CD1c-positive myeloid dendritic cell (primary cell): ENCODE results near the gene DNAJC22.
A peak's percentile ranks its signal among the peaks of the same experiment; 100 is the strongest.

Experiments
- DNase-seq: peaks from one replicate; pipeline ENCODE4 v3.0.0-alpha.2; 2016; ENCODE audit errors: extremely low spot score

Gene DNAJC22

DNA sequence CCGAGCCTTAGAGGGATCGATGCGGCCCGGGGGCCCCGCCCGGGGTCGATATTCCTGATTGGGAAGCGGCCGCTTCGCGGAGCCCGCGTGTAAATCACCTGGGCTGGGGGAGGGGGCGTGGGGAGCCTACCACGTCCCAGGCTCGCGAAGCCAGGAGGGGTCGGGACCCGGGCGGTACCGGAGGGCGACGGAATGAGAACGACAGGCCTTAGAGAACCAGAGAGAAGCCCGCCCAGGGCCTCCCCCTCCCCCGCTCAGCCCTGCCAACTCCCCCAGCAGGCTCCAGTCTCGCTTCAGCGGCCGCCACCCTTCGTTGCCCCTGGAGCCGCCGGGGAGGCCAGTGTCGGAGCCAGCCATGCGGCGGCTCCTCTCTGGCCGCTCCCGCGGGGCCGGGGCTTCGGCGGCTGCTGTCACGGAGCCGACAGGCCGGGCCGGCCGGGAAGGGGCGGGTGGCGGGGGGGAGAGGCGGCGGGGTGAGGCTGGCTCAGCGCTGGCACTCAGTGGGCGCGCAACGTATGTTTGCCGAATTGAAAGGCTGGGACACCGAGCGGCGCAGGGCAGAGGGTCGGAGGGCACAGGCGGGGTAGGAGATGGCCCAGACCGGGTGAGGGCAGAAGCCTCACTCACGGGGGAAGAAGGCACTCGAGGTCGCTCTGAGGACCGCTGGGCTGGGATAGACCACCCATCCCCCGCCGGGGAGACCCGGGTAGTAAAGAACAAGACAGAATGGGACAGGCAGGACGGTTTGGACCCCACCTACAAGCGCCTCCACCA is 1.4 kb upstream of the DNAJC22 start:
- no peak for DNase-seq

DNA sequence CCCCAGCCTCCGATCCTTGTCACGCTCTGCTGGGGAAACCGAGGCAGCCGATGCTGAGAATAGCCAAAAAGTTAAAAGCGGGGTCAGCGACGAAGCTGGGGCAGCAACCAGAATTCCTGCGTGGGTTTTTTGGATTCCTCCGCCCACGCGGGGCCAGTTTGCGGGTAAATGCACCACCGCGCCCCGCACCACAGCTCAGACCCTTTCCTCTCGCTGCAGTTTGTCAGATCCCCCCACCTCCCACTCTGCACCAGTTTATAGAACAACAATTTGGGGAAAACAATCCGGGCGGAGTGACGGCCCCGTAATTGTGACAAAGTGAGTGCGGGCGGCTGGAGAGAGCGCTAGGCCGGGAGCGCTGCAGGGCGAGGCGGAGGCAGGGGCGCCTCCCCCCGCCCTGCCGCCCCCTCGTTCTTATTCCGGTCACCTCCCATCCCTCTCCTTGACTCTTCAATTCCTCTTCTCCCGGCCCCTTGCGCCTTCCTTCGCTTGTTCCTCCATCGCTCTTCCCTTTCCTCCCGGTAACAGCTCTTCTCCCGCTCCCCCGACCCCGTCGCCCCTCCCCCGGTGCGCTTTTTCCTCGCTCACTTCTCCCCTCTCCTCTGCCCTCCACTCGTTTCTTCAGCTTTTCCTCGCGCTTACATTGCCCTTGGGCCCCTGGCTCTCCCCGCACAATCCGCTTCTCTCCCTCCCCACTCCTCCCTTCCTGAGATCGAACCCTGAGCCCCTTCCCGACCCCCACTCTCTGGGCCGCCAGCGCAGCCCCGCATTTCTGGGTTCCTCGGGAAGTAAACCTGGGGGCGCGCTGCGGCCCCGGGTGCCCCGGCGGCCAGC is 646 bp upstream of the DNAJC22 start:
- DNase-seq = no peak

DNA sequence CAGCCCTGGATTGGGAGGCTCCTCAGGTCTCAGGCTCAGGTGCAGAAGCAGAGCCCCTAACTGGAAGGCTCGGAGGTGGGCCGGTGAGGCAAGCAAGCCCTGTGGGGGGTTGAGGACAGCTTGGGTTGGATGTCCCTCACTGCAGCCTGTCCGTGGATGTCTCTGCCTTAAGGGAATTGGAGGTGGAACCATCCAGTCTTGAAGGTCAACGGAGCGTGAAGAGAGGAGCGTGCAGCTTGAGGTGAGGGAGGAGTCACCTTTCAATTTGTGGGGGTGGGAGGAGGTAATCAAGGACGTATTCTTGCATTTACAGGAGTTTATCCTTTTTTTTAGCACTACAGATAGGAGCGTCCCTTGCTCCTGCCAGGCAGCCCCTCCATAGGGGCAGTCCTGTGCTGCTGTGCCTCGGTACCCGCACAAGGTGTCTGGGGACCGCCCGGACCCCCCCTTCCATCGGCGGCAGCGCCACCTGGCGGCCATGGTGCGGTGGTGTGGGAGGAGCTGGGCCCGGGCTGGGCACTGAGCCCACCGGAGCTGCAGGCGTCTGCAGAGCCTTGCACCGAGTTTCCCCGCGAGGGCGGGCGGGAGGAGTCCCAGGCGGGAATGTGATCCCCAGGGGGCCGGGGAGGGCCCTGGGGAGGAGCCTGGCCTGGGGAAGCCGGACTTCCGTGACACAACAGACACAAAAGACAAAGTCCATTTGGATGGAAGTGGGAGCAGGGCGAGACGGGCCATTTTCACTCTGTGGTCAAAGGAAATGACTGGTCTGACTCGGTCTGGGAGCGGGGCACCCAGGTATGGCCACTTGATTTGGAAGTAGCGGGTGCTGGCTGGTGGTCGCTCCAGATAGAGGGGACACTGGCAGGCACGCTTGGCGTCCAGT is 864 bp downstream of the DNAJC22 start:
- peak; percentile 77 for DNase-seq

DNA sequence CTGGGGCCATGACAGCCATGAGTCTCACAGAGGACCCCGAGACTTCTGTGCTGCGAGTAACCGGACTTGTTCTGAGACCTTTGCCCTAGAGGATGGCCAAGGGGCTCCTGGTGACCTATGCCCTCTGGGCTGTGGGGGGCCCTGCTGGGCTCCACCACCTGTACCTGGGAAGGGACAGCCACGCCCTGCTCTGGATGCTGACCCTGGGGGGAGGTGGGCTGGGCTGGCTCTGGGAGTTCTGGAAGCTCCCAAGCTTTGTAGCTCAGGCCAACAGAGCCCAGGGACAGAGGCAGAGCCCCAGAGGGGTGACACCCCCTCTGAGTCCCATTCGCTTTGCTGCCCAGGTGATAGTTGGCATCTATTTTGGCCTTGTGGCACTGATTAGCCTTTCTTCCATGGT is 2.1 kb downstream of the DNAJC22 start:
- DNase-seq = no peak

DNA sequence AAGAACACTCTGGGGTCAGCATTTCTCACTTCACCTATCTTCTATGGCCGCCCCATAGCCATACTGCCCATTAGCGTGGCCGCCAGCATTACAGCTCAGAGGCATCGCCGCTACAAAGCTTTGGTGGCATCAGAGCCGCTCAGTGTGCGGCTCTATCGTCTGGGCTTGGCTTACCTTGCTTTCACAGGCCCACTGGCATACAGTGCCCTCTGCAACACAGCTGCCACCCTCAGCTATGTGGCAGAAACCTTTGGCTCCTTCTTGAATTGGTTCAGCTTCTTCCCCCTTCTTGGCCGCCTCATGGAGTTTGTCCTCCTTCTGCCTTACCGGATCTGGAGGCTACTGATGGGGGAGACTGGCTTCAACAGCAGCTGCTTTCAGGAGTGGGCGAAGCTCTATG is 2.6 kb downstream of the DNAJC22 start:
- DNase-seq = no peak

DNA sequence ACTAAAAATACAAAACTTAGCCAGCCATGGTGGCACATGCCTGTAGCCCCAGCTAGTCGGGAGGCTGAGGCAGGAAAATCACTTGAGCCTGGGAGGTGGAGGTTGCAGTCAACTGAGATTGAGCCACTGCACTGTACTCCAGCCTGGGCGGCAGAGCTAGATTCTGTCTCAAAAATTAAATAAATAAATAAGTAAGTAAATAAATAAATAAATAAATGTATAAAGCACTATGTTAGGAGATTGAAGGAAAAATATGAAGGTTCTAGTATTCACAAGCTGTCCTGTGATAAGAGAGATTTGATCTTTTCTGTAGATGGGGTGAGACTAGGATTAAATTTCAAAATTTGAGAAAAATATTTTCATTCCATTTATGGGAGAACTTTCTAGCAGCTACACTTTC is 5.7 kb downstream of the DNAJC22 start:
- DNase-seq = no peak

DNA sequence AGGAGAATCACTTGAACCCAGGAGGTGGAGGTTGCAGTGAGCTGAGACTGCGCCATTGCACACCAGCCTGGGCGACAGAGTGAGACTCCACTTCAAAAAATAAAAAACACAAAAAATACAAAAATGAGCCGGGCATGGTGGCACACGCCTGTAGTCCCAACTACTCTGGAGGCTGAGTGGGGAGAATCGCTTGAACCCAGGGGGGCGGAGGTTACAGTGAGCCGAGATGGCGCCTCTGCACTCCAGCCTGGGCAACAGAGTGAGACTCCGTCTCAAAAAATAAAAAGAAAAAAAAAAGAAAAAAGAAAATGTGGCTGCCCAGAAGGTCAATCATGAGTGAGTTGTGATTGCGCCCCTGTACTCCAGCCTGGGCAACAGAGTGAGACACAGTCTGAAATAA is 9.2 kb downstream of the DNAJC22 start:
- no peak for DNase-seq

DNA sequence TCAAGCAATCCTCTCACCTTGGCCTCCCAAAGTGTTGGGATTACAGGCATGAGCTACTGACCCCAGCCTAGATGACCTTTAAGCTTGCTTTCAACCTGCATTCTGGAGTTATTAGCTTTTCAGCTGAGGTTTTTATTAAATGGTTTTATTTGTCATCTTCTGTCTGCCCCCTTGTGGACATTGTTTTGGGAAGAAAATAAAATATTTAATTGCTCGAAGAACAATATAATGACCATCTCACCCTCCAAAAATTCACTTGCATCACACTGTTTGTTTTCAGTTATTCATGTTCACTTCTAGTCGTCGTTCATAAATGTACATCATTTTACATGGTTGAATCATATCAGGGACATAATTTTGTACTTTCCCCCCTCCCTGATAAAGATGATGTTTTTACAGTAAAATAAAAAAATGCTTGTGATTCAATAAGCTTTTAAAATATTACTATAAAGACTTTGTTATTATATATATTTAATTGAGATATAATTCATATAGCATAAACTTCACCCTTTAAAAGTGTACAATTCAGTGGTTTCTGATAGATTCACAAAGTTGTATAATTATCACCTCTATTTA is 10.5 kb downstream of the DNAJC22 start:
- DNase-seq = peak; percentile 63

DNA sequence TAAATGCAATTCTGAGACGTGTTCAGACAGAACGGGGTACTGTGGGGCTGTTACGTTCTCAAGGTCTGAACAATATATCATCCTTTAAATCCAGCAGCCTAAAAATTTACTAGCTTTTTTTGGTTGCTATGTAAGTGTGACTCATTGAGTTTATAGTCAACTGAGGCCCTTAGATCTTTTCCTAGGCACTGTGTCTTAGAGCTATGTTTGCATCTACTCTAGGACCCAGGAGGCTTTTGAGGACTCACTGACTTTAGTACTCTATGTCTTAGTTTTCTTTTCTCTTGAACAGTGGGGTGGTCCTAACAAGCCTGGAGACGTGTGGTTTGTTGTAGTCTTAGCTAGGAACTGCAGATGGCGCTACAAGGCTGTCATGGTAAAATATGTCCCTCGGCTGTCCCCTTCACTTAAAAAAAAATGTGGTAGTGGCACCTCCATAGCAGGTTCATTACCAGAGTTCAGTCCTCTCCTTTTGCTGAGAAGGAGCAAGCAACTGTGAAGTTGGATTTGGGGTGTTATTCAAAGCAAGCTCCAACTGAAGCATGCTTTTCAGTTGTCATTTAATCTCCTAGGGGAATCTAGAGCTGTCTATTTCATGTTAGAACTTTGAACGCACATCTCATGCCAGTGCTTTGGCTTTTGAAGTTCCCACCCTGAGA is 11.9 kb downstream of the DNAJC22 start:
- peak; percentile 83 for DNase-seq

DNA sequence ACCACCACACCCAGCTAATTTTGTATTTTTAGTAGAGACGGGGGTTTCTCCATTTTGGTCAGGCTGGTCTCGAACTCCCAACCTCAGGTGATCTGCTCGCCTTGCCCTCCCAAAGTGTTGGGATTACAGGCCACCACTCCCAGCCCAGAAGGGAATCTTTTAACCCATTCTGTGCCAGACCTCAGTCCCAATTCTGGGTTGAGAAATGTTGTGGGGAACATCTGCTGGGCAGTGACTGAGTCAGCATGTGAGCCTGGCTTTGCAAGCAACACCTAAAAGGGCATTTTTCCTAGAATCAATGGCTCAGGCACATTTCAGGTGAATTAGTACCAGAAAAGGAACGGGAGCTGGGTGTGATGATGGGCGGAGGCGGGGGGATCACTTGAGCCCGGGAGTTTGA is 13.0 kb downstream of the DNAJC22 start:
- no peak for DNase-seq

DNA sequence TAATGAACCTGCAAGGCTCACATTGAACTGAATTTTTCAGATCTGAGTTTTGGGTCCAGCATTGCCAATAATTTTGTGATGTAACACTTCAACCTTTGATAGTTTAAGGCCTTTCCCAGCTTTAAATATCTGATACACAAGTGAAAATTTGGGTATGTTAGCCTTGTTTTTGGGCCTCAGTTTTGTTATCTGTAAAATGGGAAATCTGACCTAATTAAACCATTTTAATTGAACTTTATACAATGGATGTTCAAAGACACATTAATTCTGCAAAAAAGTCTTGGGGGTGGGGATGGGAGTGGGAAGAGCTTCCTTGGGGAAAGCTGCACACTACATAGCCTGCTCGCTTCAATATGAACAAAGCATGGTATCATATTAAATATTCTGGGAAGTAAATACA is 15.4 kb downstream of the DNAJC22 start:
- DNase-seq = no peak

DNA sequence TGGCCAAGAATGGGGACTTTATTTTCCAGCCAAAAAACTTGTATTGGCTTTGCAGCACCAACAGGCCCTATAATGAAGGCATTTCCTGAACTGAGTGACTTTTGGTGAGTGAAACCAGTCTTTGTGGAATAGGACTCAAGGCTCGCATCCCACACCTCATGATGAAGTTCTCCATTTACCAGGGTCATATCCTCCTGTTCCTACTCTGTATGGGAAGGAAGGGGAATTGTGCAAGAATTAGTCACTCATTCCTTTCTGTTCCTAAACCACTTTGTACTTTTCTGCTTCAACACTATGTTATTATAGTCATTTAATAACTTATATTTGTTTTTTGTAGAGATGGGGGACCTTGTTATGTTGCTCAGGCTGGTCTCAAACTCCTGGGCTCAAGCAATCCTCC is 18.3 kb downstream of the DNAJC22 start:
- DNase-seq = peak; percentile 92

DNA sequence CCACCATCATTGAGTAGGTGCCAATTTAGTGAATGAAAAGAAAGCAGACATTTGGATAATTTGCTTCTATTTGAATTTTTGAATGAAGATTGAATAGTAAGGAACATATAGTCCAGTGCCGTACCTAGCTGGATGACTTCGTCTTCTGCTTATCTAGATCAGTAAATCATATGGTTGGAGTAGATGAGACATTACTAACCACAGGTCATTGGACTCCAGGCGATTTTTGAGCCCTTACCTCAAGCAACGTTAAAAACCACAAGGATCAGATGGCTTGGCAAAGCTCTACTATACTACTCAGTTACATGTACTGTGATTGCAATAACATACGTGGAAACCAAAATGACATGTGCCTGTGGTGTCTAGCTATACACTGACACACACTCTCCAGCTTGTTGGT is 18.9 kb downstream of the DNAJC22 start:
- peak; percentile 43 for DNase-seq

DNA sequence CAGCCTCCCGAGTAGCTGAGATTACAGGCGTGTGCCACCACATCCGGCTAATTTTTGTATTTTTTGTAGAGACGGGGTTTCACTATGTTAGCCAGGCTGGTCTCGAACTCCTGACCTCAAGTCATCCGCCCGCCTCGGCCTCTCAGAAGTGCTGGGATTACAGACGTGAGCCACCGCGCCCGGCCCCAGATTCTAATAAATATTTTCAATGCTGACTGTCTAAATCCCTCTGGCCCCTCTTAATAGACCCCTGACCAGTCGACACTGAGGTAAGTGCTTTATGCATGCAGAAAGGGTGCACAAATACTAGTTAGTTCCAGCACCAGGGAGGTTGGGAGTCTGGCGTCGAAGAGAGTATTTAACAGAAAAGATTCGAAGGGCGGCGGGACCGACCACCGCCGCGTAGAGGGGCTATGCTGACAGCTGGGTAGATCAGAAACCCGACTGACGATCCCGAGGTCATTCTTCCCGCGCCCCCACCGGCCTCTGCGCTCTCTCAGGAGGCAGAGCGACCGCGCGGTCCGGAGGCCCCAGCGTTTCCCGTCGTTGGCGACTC is 19.5 kb downstream of the DNAJC22 start:
- no peak for DNase-seq

DNA sequence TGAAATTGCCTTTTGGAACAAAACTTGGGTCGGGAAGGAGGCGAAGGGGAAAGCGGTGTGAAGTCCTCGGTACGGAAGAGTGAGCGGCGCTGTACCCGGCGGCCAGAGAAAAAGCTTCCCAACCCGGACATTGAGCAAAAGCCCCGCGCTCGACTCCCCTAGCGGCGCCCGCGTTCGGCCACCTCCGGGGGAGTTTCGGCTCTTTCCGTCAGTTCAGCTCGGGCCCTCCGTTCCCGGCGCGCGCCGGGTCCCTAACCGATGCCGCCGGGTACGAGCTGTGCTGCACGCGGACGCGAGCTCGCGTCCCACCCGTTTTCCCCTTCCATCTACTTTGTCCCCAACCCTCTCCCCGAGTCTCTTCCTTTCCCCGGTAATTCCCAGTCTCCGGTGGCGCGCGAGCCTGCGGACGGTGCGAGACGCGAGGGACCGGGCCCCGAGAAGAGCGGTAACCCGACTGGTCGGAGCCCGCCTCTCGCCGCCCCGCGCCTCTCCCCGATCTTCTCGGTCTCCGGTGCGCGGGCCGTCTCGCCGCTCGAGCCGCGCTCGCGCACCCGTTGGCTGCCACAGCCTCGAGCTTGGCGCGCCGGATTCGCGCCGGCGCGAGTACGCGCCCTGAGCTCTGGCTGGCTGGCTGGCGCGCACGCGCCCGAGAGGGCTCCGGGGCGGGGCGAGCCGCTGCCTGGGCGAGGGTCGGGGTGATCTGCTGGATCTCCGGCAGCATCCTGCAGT is 20.1 kb downstream of the DNAJC22 start:
- DNase-seq = peak; percentile 94

DNA sequence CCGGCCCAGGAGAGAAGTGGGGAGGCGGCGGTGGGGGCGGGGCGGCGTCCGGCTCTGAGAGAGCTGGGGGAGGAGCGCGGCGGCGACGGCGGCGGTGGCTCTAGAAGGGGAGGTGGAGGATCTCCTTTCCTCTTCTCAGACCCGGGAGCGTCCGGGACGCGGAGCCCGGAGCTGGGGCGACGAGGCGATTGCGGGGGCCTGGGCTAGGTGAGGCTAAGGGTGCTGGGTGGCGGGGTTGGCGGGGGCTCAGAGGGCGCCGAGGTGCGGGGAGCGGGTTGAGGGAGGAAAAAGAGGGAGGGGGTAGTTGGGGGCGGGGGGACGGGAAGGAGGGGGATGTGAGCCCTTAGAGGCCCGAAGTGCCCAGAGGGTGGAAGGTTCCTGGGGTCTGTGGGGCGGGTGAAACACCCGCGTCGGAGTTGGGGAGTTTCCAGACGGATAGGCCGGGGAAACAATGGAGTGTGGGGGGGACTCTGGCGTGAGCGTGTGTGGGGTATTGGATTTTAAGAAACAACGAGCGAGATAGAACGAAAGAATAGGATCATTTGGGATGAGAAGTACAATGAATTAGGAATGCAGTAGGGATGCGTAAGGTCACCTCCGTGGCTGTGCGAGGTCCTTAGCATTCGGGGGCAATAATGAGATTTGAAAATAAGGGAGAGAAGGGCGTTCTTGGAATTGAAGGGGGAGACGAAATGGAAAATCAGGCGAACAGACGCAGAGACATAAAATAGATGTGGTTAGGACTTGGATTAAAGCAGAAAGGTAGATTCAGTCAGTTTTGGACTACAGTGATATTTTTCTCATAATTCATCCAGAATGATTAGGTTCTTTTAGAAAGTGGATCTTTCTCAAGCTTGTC is 20.9 kb downstream of the DNAJC22 start, which contains the start of gene SPATS2:
SPATS2 (plus strand) TSS at position 82 of the 859 bp plus-strand sequence. CDS start 93,551 bp downstream, outside the sequence.
- DNase-seq = peak; percentile 27

DNA sequence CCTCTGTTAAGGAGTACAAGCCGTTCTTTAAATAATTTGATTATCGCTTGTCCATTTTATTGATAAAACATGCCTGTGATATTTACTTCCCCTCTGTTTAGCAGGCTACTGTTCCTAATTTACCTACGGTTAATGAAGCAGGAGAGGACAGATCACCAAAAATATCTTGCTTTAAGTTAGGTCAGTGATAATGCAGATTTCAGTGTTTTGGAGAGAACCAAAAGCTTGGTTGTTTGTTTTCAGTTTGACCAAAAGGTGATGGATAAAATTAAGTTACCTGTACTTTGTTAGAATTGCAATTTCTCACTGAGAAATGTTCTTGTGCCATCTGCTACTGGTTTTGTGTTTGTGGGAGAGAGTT is 21.5 kb downstream of the DNAJC22 start:
- no peak for DNase-seq

DNA sequence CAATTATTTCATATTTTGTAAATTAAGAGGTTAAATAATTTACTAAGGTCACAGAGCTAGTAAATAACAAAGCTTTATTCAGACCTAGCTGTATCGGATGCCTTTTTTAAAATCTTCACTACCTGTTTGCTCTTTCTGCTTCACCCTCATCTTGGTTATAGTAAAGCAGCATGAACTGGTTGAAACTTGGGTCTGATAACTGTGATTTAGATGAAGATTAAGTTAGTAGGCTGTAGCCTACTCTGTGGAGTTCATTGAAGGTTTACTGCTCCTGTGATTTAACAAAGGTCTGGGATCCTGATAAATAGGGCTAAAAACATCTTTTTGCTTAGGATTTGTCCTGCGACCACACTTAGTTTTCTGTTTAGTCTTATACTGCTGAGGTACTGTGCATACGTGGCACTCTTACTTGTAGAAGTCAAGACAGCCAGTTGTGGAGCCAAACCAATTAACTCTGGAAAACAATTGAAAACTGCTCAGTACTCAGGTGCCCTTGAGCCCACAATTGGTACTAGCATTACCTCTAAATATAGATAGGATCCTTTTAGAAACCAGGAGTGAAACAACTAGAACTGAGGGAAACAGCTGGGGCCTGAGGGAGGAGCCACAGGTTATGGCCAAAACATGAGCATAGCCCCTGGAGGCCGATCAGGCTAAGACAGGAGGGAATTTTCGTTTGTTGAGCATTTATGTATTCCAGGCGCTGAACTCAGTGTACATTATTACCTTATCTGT is 22.9 kb downstream of the DNAJC22 start:
- no peak for DNase-seq

DNA sequence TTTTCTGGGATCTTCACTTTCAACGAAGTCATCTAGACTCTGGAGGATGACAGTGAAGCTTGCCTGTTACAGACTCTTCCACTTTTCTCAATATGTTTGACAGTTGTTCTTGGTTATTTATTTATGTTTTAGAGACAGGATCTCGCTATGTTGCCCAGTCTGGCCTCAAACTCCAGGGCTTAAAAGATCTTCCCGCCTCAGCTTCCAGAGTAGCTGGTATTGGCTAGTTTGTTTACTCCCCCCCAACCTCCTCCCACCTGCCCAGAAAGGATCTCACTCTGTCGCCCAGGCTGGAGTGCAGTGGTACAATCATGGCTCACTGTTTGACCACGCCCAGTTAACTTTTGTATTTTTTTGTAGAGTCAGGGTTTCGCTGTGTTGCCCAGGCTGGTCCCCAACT is 23.9 kb downstream of the DNAJC22 start:
- DNase-seq = no peak
